ENCODE data around the gene BCL7A.

DNA sequence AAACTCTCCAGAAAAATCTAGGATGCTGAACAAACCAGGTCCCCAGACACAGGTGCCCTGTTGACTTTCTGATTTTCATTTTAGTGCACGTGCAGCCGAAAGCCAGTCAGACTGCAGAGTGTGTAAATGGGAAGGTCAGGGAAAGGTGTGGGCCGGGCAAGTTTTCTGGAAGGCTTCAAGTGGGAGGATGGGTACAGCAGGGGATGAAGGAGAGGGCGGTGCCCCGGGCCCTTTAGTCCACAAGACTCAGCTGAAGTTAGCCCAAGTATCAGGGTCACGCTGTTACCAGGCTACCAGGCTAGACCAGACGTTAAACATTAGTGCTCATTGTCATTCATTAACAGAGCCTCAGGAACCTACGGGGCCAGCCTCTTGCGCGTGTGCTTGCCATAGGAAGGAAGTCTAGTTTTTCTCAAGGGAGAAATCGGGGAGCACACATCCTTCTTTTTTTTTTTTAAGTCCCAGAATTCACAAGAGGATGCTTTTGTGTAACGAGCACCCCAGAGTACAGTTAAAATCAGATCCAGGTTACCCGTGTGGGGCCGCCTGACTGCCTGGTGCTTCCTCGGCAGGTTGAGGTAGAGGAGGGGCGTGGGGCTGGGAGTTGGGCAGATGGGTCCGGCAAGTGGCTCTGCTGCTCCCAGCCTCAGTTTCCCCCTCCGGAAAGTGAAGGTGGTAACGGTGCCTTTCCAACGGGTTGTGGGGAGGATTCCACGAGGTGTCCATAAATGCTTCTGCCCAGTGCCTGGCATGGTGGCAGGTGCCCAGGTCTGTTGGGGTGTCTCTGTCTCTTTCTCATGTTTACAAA, 19.1 kb downstream of the BCL7A start:
- TF ChIP-seq POLR2A (IDR thresholded peaks at IDR 0.05) = no peak
- TF ChIP-seq CTCF (IDR thresholded peaks at IDR 0.05) = no peak

Data from right lobe of liver (tissue), 4 donors.